ENCODE measurements around the gene TBKBP1. TPM values are rescaled to one million over a fixed set of nuclear protein-coding genes. Genes with fewer than 3 reads are reported as not detected.

TBKBP1 gene
- total and polyA plus RNA-seq, 4 experiments from 2014 or later: 0.49 to 7.4 (median 3.7) TPM

DNA sequence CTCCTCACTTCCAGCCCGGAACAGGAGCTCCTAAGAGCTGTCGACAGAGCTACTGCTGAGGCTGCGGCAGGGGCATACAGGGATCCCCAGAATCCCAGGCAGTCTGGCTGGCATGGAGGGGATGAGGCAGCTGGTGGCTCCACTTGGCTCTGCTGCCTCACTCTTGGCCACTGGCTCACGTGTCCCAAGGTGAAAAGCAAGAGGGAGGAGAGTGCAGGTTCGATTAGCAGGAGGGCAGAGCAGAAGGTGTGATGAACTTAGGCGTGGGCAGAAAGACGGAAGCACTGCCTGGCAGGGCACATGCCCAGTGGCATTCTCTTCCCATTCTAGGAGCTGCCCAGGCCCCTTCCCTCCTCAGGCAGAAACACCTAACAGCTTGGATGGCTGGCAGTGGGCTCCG is 27.8 kb downstream of the TBKBP1 start:
- no peak for DNase-seq
- Histone ChIP-seq H3K36me3 (ENCODE audit: insufficient read depth, low read length) (no peaks in the 10 kb centered on the region), H3K9me3 (ENCODE audit: control insufficient read depth in 1 of 2, low read length in 2 of 2) (no peaks in the 10 kb centered on the region), H3K4me3 (ENCODE audit: low read length in 2 of 2) (no peak overlapping the region), H3K27me3 (ENCODE audit: insufficient read depth, low read length) (no peaks in the 10 kb centered on the region), H3K4me1 (ENCODE audit: insufficient read depth, low read length) (peaks cover 56% of the 10 kb centered on the region), H3K27ac (ENCODE audit: low read depth, low read length) (no peak overlapping the region)
- intact Hi-C loops (cut with micrococcal nuclease): loop anchor here (1.0 kb wide), 2 partner anchors 12 to 22 kb away; partner anchors contain the start of gene TBX21
- Mint-ChIP-seq H3K36me3 (no peaks in the 10 kb centered on the region), H3K4me1 (peaks cover 45 to 75% (median 61%) of the 10 kb centered on the region in 4 donors), H3K4me3 (peak overlapping the region in 5 of 8 donors; percentile 58 to 82 (median 73)), H3K9me3 (no peaks in the 10 kb centered on the region), H3K27ac (peak overlapping the region in 5 of 7 donors; percentile 48 to 86 (median 75)), H3K27me3 (no peaks in the 10 kb centered on the region)
- POLR2A ChIA-PET (ENCODE audit: partially characterized antibody): interaction anchor here (0.6 to 3.0 kb wide), 9 partner anchors 10 to 72 kb away, joined by 3 to 22 read pairs (median 3); partner anchors contain the start of genes KPNB1 and TBX21
- CTCF ChIA-PET (ENCODE audit: partially characterized antibody): interaction anchor here (0.7 to 2.4 kb wide), 4 partner anchors 9 to 24 kb away, joined by 3 to 10 read pairs (median 4); partner anchors contain the start of gene TBX21

DNA sequence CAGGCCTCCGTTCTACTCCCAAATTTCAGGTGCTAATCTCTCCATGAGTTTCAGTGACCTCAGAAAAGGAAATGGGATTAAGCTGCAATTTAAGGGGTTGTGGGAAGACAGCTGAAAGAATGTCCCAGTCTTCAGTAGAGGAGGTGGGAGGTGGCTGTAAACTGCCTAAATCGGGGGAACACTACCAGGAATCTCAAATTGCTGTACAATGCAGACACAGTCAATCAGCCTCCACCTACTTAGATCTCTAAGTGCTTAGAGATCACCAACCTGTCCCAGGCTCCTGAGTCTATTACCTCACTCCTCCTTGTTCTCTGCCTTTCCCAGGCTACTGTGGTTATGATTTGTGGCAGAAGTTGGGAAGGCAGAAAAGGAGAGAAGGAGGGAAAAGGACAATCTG is 30.7 kb downstream of the TBKBP1 start:
- Mint-ChIP-seq H3K27me3 (no peaks in the 10 kb centered on the region), H3K36me3 (no peaks in the 10 kb centered on the region), H3K4me3 (no peak overlapping the region), H3K27ac (peak overlapping the region in 1 of 7 donors; percentile 86), H3K9me3 (no peaks in the 10 kb centered on the region), H3K4me1 (peaks cover 21 to 71% (median 45%) of the 10 kb centered on the region in 4 donors)
- H3K36me3 ChIP-seq (ENCODE audit: insufficient read depth, low read length): no peaks in the 10 kb centered on the region
- ChIA-PET CTCF (ENCODE audit: partially characterized antibody) (interaction anchor here (1.4 kb wide), 1 partner anchor 25 kb away, joined by 5 read pairs; no protein-coding TSS in a partner anchor), POLR2A (ENCODE audit: partially characterized antibody) (interaction anchor here (0.6 to 0.7 kb wide), 2 partner anchors 10 to 43 kb away, joined by 3 read pairs; no protein-coding TSS in a partner anchor)
- H3K9me3 ChIP-seq (ENCODE audit: control insufficient read depth in 1 of 2, low read length in 2 of 2): no peaks in the 10 kb centered on the region
- H3K4me3 ChIP-seq (ENCODE audit: low read length in 2 of 2): no peak overlapping the region
- peaks cover 28% of the 10 kb centered on the region for H3K4me1 ChIP-seq (ENCODE audit: insufficient read depth, low read length)
- DNase-seq: no peak
- intact Hi-C loops (cut with micrococcal nuclease): no loop called here
- no peak overlapping the region for H3K27ac ChIP-seq (ENCODE audit: low read depth, low read length)
- H3K27me3 ChIP-seq (ENCODE audit: insufficient read depth, low read length): no peaks in the 10 kb centered on the region

DNA sequence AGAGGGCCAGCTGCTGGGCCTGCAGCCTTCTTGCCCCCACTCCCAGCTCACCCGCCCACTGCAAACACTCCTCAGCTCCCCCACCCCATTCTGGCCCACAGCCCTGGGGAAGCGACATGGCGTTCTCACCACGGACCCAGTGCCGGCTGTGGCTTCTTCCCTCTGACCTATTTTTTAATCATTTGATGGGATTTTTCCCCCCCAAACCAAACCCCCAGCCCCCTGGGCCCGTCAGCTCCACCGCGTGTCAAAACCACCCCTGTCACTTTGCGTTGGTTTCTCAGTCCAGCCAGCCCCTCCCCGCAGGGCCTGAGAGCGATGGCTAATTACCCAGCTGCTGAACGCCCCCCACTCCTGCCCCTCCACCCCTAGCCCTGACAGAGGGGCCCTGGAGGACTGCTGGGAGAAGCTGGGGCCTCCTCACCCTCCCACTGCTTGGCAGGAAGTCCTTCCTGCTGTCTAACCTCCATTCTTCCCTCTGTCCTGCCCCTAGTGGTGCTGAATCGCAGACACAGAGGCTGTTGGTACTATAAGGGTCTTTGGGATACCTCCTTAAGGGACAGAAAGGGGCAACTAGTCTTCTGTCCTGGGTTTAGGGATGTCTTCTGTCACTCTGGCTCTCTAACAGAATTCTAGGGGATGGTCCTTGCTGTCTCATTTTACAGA is 31.6 kb downstream of the TBKBP1 start:
- H3K4me1 ChIP-seq (ENCODE audit: insufficient read depth, low read length): peaks cover 23% of the 10 kb centered on the region
- H3K4me1 Mint-ChIP-seq: peaks cover 16 to 70% (median 39%) of the 10 kb centered on the region in 4 donors
- no peaks in the 10 kb centered on the region for H3K27me3 ChIP-seq (ENCODE audit: insufficient read depth, low read length)
- no peak overlapping the region for H3K27ac ChIP-seq (ENCODE audit: low read depth, low read length)
- H3K9me3 ChIP-seq (ENCODE audit: control insufficient read depth in 1 of 2, low read length in 2 of 2): no peaks in the 10 kb centered on the region
- H3K4me3 ChIP-seq (ENCODE audit: low read length in 2 of 2): no peak overlapping the region
- H3K36me3 Mint-ChIP-seq: no peaks in the 10 kb centered on the region
- H3K27me3 Mint-ChIP-seq: peaks cover 0 to 1% of the 10 kb centered on the region in 2 donors
- H3K4me3 Mint-ChIP-seq: no peak overlapping the region
- ChIA-PET POLR2A (ENCODE audit: partially characterized antibody) (interaction anchor here (0.6 to 1.6 kb wide), 2 partner anchors 21 to 44 kb away, joined by 3 to 5 read pairs; no protein-coding TSS in a partner anchor), CTCF (ENCODE audit: partially characterized antibody) (no interaction called here)
- no peak for DNase-seq
- H3K36me3 ChIP-seq (ENCODE audit: insufficient read depth, low read length): no peaks in the 10 kb centered on the region
- intact Hi-C loops (cut with micrococcal nuclease): no loop called here
- H3K9me3 Mint-ChIP-seq: no peaks in the 10 kb centered on the region
- no peak overlapping the region for H3K27ac Mint-ChIP-seq

DNA sequence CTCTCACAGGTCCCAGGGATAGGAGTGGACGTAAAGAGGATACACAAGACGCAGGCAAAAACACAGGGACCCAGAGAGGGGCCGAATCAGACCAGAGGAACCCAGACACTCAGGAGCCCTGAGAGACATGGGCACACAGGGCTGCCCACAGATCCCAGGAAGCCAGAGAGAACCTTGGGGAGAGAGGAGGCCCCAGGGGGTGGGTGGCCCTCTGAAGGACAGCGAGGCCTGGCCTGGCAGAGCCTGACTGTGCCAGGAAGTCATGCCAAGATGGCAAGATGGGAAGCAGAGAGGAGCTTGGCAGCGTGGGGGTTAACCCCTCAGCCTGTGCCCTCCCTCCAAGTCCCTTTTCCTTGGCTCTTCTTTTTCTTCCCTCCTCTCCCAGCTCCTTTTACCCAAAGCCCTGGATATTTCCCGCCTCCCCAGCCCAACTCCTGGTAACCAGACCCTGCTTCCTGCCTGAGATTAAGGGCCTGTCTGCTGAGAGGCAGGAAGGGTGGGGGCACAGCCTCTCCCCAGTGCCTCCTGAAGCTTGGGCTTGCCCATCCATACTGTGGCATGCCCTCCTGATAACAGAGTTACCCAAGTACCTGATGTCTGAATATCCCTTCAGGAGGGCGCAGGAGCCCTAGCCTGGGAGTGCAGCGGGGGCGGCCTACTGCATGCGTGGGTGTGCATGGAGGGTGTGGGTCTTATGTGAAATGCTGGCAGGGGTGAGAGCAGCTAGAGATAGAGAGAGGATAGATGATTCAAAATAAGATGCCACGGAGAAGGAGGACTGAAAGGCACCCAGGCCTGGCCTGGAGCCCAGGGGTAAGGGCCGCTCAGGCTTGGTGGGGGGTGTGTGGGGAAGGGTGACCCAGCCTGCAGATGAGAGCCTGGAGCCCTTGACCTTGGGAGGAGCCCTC is 33.1 kb downstream of the TBKBP1 start:
- Histone ChIP-seq H3K27ac (ENCODE audit: low read depth, low read length) (no peak overlapping the region), H3K27me3 (ENCODE audit: insufficient read depth, low read length) (no peaks in the 10 kb centered on the region), H3K9me3 (ENCODE audit: control insufficient read depth in 1 of 2, low read length in 2 of 2) (no peaks in the 10 kb centered on the region), H3K36me3 (ENCODE audit: insufficient read depth, low read length) (no peaks in the 10 kb centered on the region), H3K4me3 (ENCODE audit: low read length in 2 of 2) (no peak overlapping the region), H3K4me1 (ENCODE audit: insufficient read depth, low read length) (peaks cover 17% of the 10 kb centered on the region)
- Mint-ChIP-seq H3K27me3 (peaks cover 0 to 1% of the 10 kb centered on the region in 2 donors), H3K4me1 (peaks cover 8 to 70% (median 31%) of the 10 kb centered on the region in 4 donors), H3K27ac (peak overlapping the region in 2 of 7 donors; percentile 23 to 70), H3K9me3 (no peaks in the 10 kb centered on the region), H3K36me3 (no peaks in the 10 kb centered on the region), H3K4me3 (peak overlapping the region in 3 of 8 donors; percentile 22 to 57 (median 29))
- POLR2A ChIA-PET (ENCODE audit: partially characterized antibody): interaction anchor here (0.7 to 1.6 kb wide), 3 partner anchors 8 to 23 kb away, joined by 3 to 5 read pairs (median 4); no protein-coding TSS in a partner anchor
- DNase-seq: no peak
- CTCF ChIA-PET (ENCODE audit: partially characterized antibody): interaction anchor here (0.9 to 1.1 kb wide), 2 partner anchors 10 to 26 kb away, joined by 3 to 4 read pairs; no protein-coding TSS in a partner anchor
- intact Hi-C loops (cut with micrococcal nuclease): no loop called here

DNA sequence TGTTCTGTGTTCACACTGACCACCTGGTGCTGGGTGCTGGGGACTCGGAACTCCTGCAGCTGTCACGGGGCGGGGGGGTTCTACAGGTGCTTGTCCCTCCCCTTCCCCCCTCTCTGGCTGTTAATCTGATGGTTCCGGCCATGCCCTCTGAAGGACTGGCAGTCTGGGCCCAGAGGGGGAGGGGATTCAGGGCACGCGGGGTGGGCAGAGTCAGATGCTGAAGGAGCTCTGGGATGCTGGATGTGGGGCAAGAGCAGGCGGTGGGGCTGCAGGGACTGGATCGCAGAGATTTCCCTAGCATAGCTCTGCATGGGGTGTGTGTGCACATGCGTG is 33.7 kb downstream of the TBKBP1 start:
- CTCF ChIA-PET (ENCODE audit: partially characterized antibody): interaction anchor here (0.9 to 1.1 kb wide), 2 partner anchors 9 to 27 kb away, joined by 3 to 4 read pairs; no protein-coding TSS in a partner anchor
- Histone ChIP-seq H3K27ac (ENCODE audit: low read depth, low read length) (no peak overlapping the region), H3K27me3 (ENCODE audit: insufficient read depth, low read length) (no peaks in the 10 kb centered on the region), H3K4me1 (ENCODE audit: insufficient read depth, low read length) (peaks cover 19% of the 10 kb centered on the region), H3K36me3 (ENCODE audit: insufficient read depth, low read length) (no peaks in the 10 kb centered on the region), H3K9me3 (ENCODE audit: control insufficient read depth in 1 of 2, low read length in 2 of 2) (no peaks in the 10 kb centered on the region), H3K4me3 (ENCODE audit: low read length in 2 of 2) (no peak overlapping the region)
- Mint-ChIP-seq H3K4me1 (peaks cover 14 to 74% (median 34%) of the 10 kb centered on the region in 4 donors), H3K4me3 (no peak overlapping the region), H3K27me3 (peaks cover 0 to 1% of the 10 kb centered on the region in 2 donors), H3K27ac (no peak overlapping the region), H3K36me3 (no peaks in the 10 kb centered on the region), H3K9me3 (no peaks in the 10 kb centered on the region)
- no peak for DNase-seq
- POLR2A ChIA-PET (ENCODE audit: partially characterized antibody): interaction anchor here (1.1 kb wide), 1 partner anchor 22 kb away, joined by 3 read pairs; no protein-coding TSS in a partner anchor
- intact Hi-C loops (cut with micrococcal nuclease): no loop called here

DNA sequence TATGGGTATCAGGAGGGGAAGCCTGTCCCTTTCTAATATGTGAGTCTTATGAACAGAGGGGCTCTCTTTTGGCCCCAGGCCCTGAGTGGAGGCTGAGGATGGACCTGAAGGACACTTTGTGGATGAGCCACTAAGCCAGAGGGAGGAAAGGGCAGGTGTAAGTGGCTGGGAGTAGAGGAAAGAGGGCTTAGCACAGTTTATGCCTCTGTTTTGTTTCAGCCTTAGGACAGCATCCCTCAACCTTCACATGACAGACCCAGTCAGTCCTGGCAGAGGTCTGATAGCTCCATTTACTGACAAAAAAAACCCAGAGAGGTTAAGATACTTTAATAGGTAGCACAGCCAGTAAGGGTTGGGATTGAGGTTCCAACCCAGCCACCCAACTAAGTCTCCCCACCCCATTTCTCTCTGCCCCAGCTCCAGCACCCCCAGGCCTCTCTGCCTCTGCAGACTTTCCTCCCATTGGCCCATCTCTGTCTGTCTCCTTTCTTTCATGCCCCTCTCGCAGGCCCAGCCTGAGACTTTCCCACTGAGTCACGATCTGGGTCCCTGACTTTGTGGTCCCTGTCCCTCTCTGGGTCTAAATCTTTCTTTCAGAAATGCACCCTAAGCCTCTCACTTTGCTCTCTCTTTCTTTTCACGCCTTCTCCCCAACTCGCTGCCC is 34.4 kb downstream of the TBKBP1 start:
- Histone ChIP-seq H3K27me3 (ENCODE audit: insufficient read depth, low read length) (no peaks in the 10 kb centered on the region), H3K9me3 (ENCODE audit: control insufficient read depth in 1 of 2, low read length in 2 of 2) (no peaks in the 10 kb centered on the region), H3K4me1 (ENCODE audit: insufficient read depth, low read length) (peaks cover 21% of the 10 kb centered on the region), H3K27ac (ENCODE audit: low read depth, low read length) (no peak overlapping the region), H3K4me3 (ENCODE audit: low read length in 2 of 2) (no peak overlapping the region), H3K36me3 (ENCODE audit: insufficient read depth, low read length) (no peaks in the 10 kb centered on the region)
- intact Hi-C loops (cut with micrococcal nuclease): no loop called here
- H3K36me3 Mint-ChIP-seq: no peaks in the 10 kb centered on the region
- ChIA-PET CTCF (ENCODE audit: partially characterized antibody) (interaction anchor here (0.9 to 1.1 kb wide), 2 partner anchors 8 to 27 kb away, joined by 3 to 4 read pairs; no protein-coding TSS in a partner anchor), POLR2A (ENCODE audit: partially characterized antibody) (interaction anchor here (0.9 to 1.1 kb wide), 3 partner anchors 9 to 21 kb away, joined by 3 to 5 read pairs (median 3); no protein-coding TSS in a partner anchor)
- H3K4me1 Mint-ChIP-seq: peaks cover 16 to 78% (median 32%) of the 10 kb centered on the region in 4 donors
- no peaks in the 10 kb centered on the region for H3K9me3 Mint-ChIP-seq
- peak overlapping the region in 1 of 8 donors; percentile 32 for H3K4me3 Mint-ChIP-seq
- no peak for DNase-seq
- peak overlapping the region in 1 of 7 donors; percentile 59 for H3K27ac Mint-ChIP-seq
- peaks cover 0 to 1% of the 10 kb centered on the region in 2 donors for H3K27me3 Mint-ChIP-seq
